ENCODE data around the gene LSAMP. TPM values are rescaled to one million over a fixed set of nuclear protein-coding genes. Genes with fewer than 3 reads are reported as not detected.

LSAMP gene
- total RNA-seq, 1 experiment from 2014 or later: 0.90 TPM

DNA sequence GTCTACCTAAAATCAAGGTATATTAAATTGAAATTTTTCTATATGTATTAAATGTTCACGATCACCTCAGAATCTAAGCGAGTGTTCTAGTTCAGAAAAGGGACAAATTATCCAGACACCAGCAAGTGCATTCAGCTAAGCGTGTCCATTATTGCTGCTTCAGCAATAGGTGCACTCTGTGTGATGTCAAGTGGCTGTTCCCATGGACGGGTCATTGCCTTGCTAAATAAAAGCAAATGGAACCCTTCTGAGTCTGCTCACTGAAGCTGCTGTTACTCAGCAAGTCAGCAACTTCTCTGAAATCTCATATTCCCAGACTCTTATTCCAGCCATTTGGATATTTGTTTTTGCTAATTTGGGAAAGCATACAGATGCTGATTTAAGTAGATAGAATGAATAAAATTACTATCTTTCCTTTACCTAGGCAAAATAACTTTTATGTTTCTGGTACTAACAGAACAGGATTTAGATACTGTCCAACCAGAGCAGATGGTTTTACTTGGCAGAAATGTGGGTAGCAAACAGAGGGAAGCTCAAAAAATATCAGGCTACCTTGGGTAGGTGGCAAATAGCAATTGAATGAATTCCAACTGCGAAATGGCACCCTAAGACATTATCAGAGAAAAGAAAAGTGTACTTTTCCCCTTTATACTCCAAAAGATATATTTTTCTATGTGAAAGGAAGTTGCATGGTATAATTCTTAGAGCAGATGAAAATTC is 415.0 kb downstream of the LSAMP start:
- no peak overlapping the region for H3K23ac ChIP-seq (ENCODE audit: insufficient read length, low read depth, low read length)
- no peaks in the 10 kb centered on the region for H3K27me3 Mint-ChIP-seq (ENCODE audit: low read depth)
- H2AK5ac ChIP-seq (ENCODE audit: insufficient read length, low read length): no peak overlapping the region
- no peak overlapping the region for H4K91ac ChIP-seq (ENCODE audit: insufficient read length, low read depth, low read length)
- H3K9ac ChIP-seq (ENCODE audit: extremely low read depth, insufficient read length, low read length): no peak overlapping the region
- no peak overlapping the region for H4K8ac ChIP-seq (replicated peaks; ENCODE audit: insufficient read length, low read depth, low read length)
- no peak overlapping the region for H2BK15ac ChIP-seq (ENCODE audit: low read depth, low read length)
- H2BK20ac ChIP-seq (ENCODE audit: low read depth, low read length, poor library complexity, severe bottlenecking): no peak overlapping the region
- DNase-seq: no peak
- no CpG with 5 or more reads among the region's 5 CpGs for WGBS (ENCODE audit: extremely low coverage, insufficient read length, low lambda C conversion rate)
- H4K5ac ChIP-seq (ENCODE audit: insufficient read length, low read depth, low read length): no peak overlapping the region
- no peak overlapping the region for H3K18ac ChIP-seq (ENCODE audit: insufficient read length, low read depth, low read length)
- H2AFZ ChIP-seq (ENCODE audit: low read length): no peak overlapping the region
- H3K4me1 Mint-ChIP-seq: peaks cover 14 to 15% of the 10 kb centered on the region in 2 experiments
- H3K9me3 ChIP-seq (ENCODE audit: control insufficient read depth, low read depth, low read length): no peaks in the 10 kb centered on the region
- no peaks in the 10 kb centered on the region for H4K20me1 ChIP-seq (ENCODE audit: control insufficient read depth, insufficient read depth, insufficient read length)
- H3K79me2 ChIP-seq (ENCODE audit: insufficient read depth, low read length): no peaks in the 10 kb centered on the region
- no peak overlapping the region for H3K14ac ChIP-seq (ENCODE audit: insufficient read depth, low read length)
- TF ChIP-seq, protein P1, sequence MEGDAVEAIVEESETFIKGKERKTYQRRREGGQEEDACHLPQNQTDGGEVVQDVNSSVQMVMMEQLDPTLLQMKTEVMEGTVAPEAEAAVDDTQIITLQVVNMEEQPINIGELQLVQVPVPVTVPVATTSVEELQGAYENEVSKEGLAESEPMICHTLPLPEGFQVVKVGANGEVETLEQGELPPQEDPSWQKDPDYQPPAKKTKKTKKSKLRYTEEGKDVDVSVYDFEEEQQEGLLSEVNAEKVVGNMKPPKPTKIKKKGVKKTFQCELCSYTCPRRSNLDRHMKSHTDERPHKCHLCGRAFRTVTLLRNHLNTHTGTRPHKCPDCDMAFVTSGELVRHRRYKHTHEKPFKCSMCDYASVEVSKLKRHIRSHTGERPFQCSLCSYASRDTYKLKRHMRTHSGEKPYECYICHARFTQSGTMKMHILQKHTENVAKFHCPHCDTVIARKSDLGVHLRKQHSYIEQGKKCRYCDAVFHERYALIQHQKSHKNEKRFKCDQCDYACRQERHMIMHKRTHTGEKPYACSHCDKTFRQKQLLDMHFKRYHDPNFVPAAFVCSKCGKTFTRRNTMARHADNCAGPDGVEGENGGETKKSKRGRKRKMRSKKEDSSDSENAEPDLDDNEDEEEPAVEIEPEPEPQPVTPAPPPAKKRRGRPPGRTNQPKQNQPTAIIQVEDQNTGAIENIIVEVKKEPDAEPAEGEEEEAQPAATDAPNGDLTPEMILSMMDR (conservative IDR thresholded peaks at IDR 0.05): no peak
- H3K56ac ChIP-seq (ENCODE audit: insufficient read length, low read depth, low read length): no peak overlapping the region
- no peaks in the 10 kb centered on the region for H3K4me1 ChIP-seq (ENCODE audit: insufficient read depth, low read length)
- H3K9me3 Mint-ChIP-seq: no peaks in the 10 kb centered on the region
- no peak overlapping the region for H3K4ac ChIP-seq (ENCODE audit: low read depth, low read length)
- no peak overlapping the region for H2BK120ac ChIP-seq (ENCODE audit: low read depth, low read length, poor library complexity, severe bottlenecking)
- no peak overlapping the region for H2BK5ac ChIP-seq (ENCODE audit: insufficient read length, low read length)
- H3K36me3 Mint-ChIP-seq (ENCODE audit: insufficient read depth in 1 of 3, low read depth in 3 of 3): no peaks in the 10 kb centered on the region
- H3K4me2 ChIP-seq (ENCODE audit: insufficient read depth, insufficient read length, low read length): no peak overlapping the region
- H3K4me3 Mint-ChIP-seq: no peak overlapping the region
- H3K27ac ChIP-seq (ENCODE audit: insufficient read length, low read depth, low read length): no peak overlapping the region
- no peak overlapping the region; a peak in 1 of 7 replicates for H3K27ac Mint-ChIP-seq
- no peaks in the 10 kb centered on the region for H3K79me1 ChIP-seq (ENCODE audit: insufficient read depth, low read depth, low read length, poor library complexity, severe bottlenecking)
- no peak overlapping the region for H3T11ph ChIP-seq (ENCODE audit: low read length)
- no peak overlapping the region for H2BK12ac ChIP-seq (ENCODE audit: insufficient read length, low read depth, low read length)
- no peaks in the 10 kb centered on the region for H3K23me2 ChIP-seq (ENCODE audit: insufficient read length, low read depth, low read length, poor library complexity, severe bottlenecking)
- no peaks in the 10 kb centered on the region for H3K27me3 ChIP-seq (ENCODE audit: insufficient read depth, low read length)
